HEK293T (cell line): ENCODE measurements around the gene LTO1.

Experiments
- HDGF ChIP-seq: fragments of 450-650 bp; IDR thresholded peaks from 2 replicates; pipeline ENCODE4 v1.6.1; 2017; ENCODE audit warnings: antibody characterized with exemption, borderline replicate concordance
- SP1 ChIP-seq: fragments of 450-650 bp; IDR thresholded peaks from 2 replicates; pipeline ENCODE4 v1.6.1; 2017

- no peak for TF ChIP-seq HDGF
- TF ChIP-seq SP1 = no peak
Observed at GRCh38 chr11:69682221-69682620, 7.1 kb upstream of the LTO1 start.
